Endothelial cell of umbilical vein (primary cell): ENCODE data around the gene FGFBP2. TPM values are rescaled to one million over a fixed set of nuclear protein-coding genes. Genes with fewer than 3 reads are reported as not detected.
"Not testable (repeated sequence)": the region's sequence is repeated elsewhere in the genome, so short reads cannot be mapped to it uniquely, and the experiment has no call there.

ENCODE experiments used
- BruUV-seq: library from RNA; stranded (reverse); fragments of 400-500 nt; replicated peaks from 2 replicates; lab custom pipeline; 2021; lab: Mats Ljungman, UMichigan
- CTCF ChIA-PET: fragments of 300-600, 350-600 bp; sonication (Branson Sonifier 250); formaldehyde crosslinking; loops from one replicate; lab custom pipeline; 2021; ENCODE audit warnings: antibody characterized with exemption, inconsistent platforms; lab: Charles Lee
- POLR2A ChIA-PET: fragments of 300-600, 350-600 bp; sonication (Branson Sonifier 250); formaldehyde crosslinking; loops from one replicate; lab custom pipeline; 2021; ENCODE audit warnings: antibody characterized with exemption, inconsistent platforms; lab: Charles Lee
- DNase-seq: peaks from one replicate; pipeline ENCODE4 v3.0.0-alpha.2; 2011; ENCODE audit warnings: low read depth, low spot score
- FAIRE-seq: peaks from 2 replicates; lab custom pipeline; 2011; peaks lifted over from hg19 to GRCh38; lab: Jason Lieb, UNC
- H2AFZ ChIP-seq: 2 replicates; pipeline ENCODE4 v1.6.0; 2012; ENCODE audit warnings: low read depth, low read length, control low read depth, inconsistent platforms
- H3K27ac ChIP-seq: 2 replicates; pipeline ENCODE4 v1.5.1; 2011; ENCODE audit warnings: low read depth, mild to moderate bottlenecking, control low read depth, low read length, moderate library complexity; ENCODE audit not compliant: insufficient read depth
- H3K27me3 ChIP-seq, 2 experiments: 2 replicates each; pipeline versions ENCODE4 v1.6.0 to v1.6.1; 2011; ENCODE audit warnings: low read length in 2 of 2, mixed read lengths in 1 of 2; ENCODE audit not compliant: control insufficient read depth in 2 of 2, insufficient read depth in 2 of 2
- H3K36me3 ChIP-seq, 2 experiments: 2 replicates in 1 of 2; 3 replicates in 1 of 2; pipeline ENCODE4 v1.5.1; 2011; ENCODE audit warnings: low read length in 2 of 2, mild to moderate bottlenecking in 1 of 2, moderate library complexity in 1 of 2; ENCODE audit not compliant: control insufficient read depth in 2 of 2, insufficient read depth in 2 of 2; ENCODE audit errors: extremely low read depth in 1 of 2
- H3K4me1 ChIP-seq: 3 replicates; pipeline ENCODE4 v1.5.1; 2011; ENCODE audit warnings: mild to moderate bottlenecking, low read length; ENCODE audit not compliant: control insufficient read depth, insufficient read depth; ENCODE audit errors: extremely low read depth
- H3K4me2 ChIP-seq: 2 replicates; pipeline ENCODE4 v1.6.1; 2011; ENCODE audit warnings: low read length, control low read depth, mixed read lengths; ENCODE audit not compliant: insufficient read depth
- H3K4me3 ChIP-seq, 3 experiments: fragments of 200-600 bp in 1 of 3; sonication (generic), shearing (Covaris generic) in 1 of 3; replicated peaks in 1 of 3; 2 replicates each; pipeline ENCODE4 v1.5.1; 2011 to 2016; ENCODE audit warnings: control low read depth in 3 of 3, low read length in 3 of 3, mild to moderate bottlenecking in 2 of 3, inconsistent platforms in 1 of 3, low read depth in 1 of 3, moderate library complexity in 1 of 3; ENCODE audit not compliant: insufficient read depth in 1 of 3
- H3K79me2 ChIP-seq: 2 replicates; pipeline ENCODE4 v1.6.0; 2012; ENCODE audit warnings: low read length, inconsistent platforms; ENCODE audit not compliant: control insufficient read depth, insufficient read depth
- H3K9ac ChIP-seq: replicated peaks from 2 replicates; pipeline ENCODE3; 2011; ENCODE audit warnings: low read length, control low read depth; ENCODE audit not compliant: insufficient read depth; ENCODE audit errors: extremely low read depth
- H3K9me1 ChIP-seq: replicated peaks from 3 replicates; pipeline ENCODE4 v1.6.0; 2011; ENCODE audit warnings: mild to moderate bottlenecking, low read length; ENCODE audit not compliant: control insufficient read depth, insufficient read depth; ENCODE audit errors: extremely low read depth
- H3K9me3 ChIP-seq: replicated peaks from 2 replicates; pipeline ENCODE4 v1.5.1; 2012; ENCODE audit warnings: low read length, inconsistent platforms; ENCODE audit not compliant: control insufficient read depth, insufficient read depth
- H4K20me1 ChIP-seq: replicated peaks from 2 replicates; pipeline ENCODE3; 2011; ENCODE audit warnings: mild to moderate bottlenecking, low read length; ENCODE audit not compliant: control insufficient read depth, insufficient read depth; ENCODE audit errors: extremely low read depth
- EZH2 ChIP-seq: IDR thresholded peaks from 2 replicates; pipeline ENCODE4 v1.6.1; 2012; ENCODE audit warnings: borderline replicate concordance, low read depth, mild to moderate bottlenecking, moderate library complexity, low read length, inconsistent platforms; ENCODE audit not compliant: severe bottlenecking
- FOS ChIP-seq: IDR thresholded peaks from 2 replicates; pipeline ENCODE4 v1.6.1; 2011; ENCODE audit warnings: mild to moderate bottlenecking, low read length, moderate library complexity, borderline replicate concordance; ENCODE audit not compliant: insufficient read depth
- GATA2 ChIP-seq: IDR thresholded peaks from 2 replicates; pipeline ENCODE4 v1.7.0; 2011; ENCODE audit warnings: low read depth, mild to moderate bottlenecking, moderate library complexity, mixed read lengths, low read length; ENCODE audit not compliant: insufficient read length, insufficient read depth
- JUN ChIP-seq: IDR thresholded peaks from 2 replicates; pipeline ENCODE4 v1.6.1; 2011; ENCODE audit warnings: borderline replicate concordance, low read depth; ENCODE audit not compliant: insufficient read length, insufficient read depth
- MYC ChIP-seq: IDR thresholded peaks from one replicate; pipeline ENCODE4 v1.6.1; 2011; ENCODE audit warnings: mild to moderate bottlenecking, low read depth, low read length
- POLR2A ChIP-seq: IDR thresholded peaks from 2 replicates; pipeline ENCODE4 v1.6.1; 2012; ENCODE audit warnings: low read depth, mild to moderate bottlenecking, control low read depth, low read length
- POLR2AphosphoS5 ChIP-seq: IDR thresholded peaks from 2 replicates; pipeline ENCODE4 v1.6.1; 2012; ENCODE audit warnings: low read depth, mild to moderate bottlenecking, control low read depth, low read length, moderate library complexity; ENCODE audit not compliant: insufficient read depth
- dilution Hi-C: fragments of 300-500 bp; cut with MboI; formaldehyde crosslinking; loops from one replicate; pipeline ENCODE4 v1.15.0; 2019; ENCODE audit warnings: low sequenced_read_pairs; ENCODE audit not compliant: extremely low pct_ligation_motif_present
- intact Hi-C: fragments of 100-400 bp; cut with micrococcal nuclease; formaldehyde crosslinking; loops from one replicate; pipeline ENCODE4 v1.10.0; 2022
- polyA plus RNA-seq, 4 experiments: library from polyadenylated mRNA; depleted of rRNA in 3 of 4; stranded (reverse) in 3 of 4; unstranded in 1 of 4; fragments of >200 nt; gene quantifications; 2 replicates each; pipeline versions ENCODE4 v1.2.1 to v1.2.3, GENCODE V29; 2011 to 2012; ENCODE audit warnings: missing spikeins in 1 of 4
- total RNA-seq: library from RNA; stranded (reverse); gene quantifications from 2 replicates; pipeline ENCODE4 v1.2.3, GENCODE V29; 2021
- TF ChIP-seq, protein P1 (sequence below): IDR thresholded peaks from 2 replicates; pipeline ENCODE4 v1.6.1; 2011; ENCODE audit not compliant: insufficient read depth, insufficient read length
- TF ChIP-seq, protein P2 (sequence below), 2 donors: IDR thresholded peaks; 1 replicate in 1 of 2; 2 replicates in 1 of 2; pipeline ENCODE4 v1.5.1; 2011; ENCODE audit warnings: low read length in 2 of 2, mild to moderate bottlenecking in 2 of 2, moderate library complexity in 2 of 2, control low read depth in 1 of 2, inconsistent platforms in 1 of 2, low read depth in 1 of 2; ENCODE audit not compliant: insufficient read depth in 1 of 2; ENCODE audit errors: extremely low read depth in 1 of 2

Gene FGFBP2
- total and polyA plus RNA-seq, 2 donors (not counting 3 experiments of a cell fraction or from before 2014, with no cell fraction given) = not detected

DNA sequence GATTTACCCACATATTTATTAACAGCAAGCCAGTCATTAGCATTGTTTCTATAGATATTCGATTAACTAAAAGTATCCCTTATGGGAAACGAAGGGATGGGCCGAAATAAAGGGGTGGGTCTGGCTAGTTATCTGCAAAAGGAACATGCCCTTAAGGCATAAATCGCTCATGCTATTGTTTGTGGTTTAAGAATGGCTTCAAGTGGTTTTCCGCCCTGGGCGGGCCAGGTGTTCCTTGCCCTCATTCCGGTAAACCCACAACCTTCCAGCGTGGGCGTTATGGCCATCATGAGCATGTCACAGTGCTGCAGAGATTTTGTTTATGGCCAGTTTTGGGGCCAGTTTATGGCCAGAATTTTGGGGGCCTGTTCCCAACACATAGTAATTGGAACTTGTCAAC lies 46.6 kb downstream of the FGFBP2 start:
- FAIRE-seq, H3K9me3 ChIP-seq, intact Hi-C loops, H3K9me1 ChIP-seq, dilution Hi-C loops, H4K20me1 ChIP-seq, H3K79me2 ChIP-seq, DNase-seq, H2AFZ ChIP-seq, H3K36me3 ChIP-seq, H3K27me3 ChIP-seq, H3K27ac ChIP-seq, H3K9ac ChIP-seq, H3K4me3 ChIP-seq, BruUV-seq, POLR2A ChIA-PET, H3K4me2 ChIP-seq: not testable (repeated sequence)
- peaks cover 17% of the 10 kb centered on the region for H3K4me1 ChIP-seq
- CTCF ChIA-PET = interaction anchor here (1.4 to 4.9 kb wide), 2 partner anchors 34 to 111 kb away, joined by 4 to 20 read pairs; no protein-coding TSS in a partner anchor

DNA sequence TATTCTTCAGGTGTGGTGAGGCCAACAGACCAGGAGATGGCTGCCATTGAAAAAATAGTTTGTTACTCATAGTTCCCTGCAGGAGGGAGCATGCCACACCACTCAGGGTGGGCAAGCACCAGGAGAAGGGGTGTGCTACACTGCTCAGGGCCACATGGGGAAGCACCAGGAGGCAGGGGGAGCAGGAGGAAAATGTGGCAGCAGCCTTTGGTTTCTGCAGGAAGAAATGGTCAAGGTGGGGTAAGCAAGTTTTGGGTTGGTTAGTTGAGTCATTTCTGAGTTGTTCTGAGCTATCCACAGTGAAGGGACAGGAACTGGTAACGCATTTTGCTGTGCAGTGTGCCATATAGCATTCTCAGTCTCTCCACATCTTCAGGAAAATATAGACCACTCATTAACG lies 48.2 kb downstream of the FGFBP2 start:
- peaks cover 10% of the 10 kb centered on the region for H3K4me1 ChIP-seq

More for the DNA sequence above, 48.2 kb downstream of the FGFBP2 start:
- BruUV-seq = no TSS peak
- no peaks in the 10 kb centered on the region for H4K20me1 ChIP-seq
- ChIA-PET POLR2A (no interaction called here), CTCF (interaction anchor here (4.9 kb wide), 1 partner anchor 32 kb away, joined by 20 read pairs; no protein-coding TSS in a partner anchor)
- H2AFZ ChIP-seq = no peak overlapping the region
- no peaks in the 10 kb centered on the region for H3K36me3 ChIP-seq
- H3K27ac ChIP-seq = no peak overlapping the region
- H3K9me1 ChIP-seq = no peaks in the 10 kb centered on the region
- TF ChIP-seq, protein P1, sequence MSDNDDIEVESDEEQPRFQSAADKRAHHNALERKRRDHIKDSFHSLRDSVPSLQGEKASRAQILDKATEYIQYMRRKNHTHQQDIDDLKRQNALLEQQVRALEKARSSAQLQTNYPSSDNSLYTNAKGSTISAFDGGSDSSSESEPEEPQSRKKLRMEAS = no peak
- TF ChIP-seq, protein P2, sequence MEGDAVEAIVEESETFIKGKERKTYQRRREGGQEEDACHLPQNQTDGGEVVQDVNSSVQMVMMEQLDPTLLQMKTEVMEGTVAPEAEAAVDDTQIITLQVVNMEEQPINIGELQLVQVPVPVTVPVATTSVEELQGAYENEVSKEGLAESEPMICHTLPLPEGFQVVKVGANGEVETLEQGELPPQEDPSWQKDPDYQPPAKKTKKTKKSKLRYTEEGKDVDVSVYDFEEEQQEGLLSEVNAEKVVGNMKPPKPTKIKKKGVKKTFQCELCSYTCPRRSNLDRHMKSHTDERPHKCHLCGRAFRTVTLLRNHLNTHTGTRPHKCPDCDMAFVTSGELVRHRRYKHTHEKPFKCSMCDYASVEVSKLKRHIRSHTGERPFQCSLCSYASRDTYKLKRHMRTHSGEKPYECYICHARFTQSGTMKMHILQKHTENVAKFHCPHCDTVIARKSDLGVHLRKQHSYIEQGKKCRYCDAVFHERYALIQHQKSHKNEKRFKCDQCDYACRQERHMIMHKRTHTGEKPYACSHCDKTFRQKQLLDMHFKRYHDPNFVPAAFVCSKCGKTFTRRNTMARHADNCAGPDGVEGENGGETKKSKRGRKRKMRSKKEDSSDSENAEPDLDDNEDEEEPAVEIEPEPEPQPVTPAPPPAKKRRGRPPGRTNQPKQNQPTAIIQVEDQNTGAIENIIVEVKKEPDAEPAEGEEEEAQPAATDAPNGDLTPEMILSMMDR (IDR thresholded peaks at IDR 0.05; ENCODE audit: extremely low read depth in 1 of 2, insufficient read depth in 1 of 2, low read depth in 1 of 2, low read length in 2 of 2) = no peak
- no peak for TF ChIP-seq POLR2A
- no peak for TF ChIP-seq EZH2
- TF ChIP-seq FOS = no peak
- no peak for TF ChIP-seq MYC
- TF ChIP-seq POLR2AphosphoS5 = no peak
- TF ChIP-seq JUN = no peak
- TF ChIP-seq GATA2 = no peak
- DNase-seq = no peak
- no peaks in the 10 kb centered on the region for H3K27me3 ChIP-seq
- no peak for FAIRE-seq
- no peak overlapping the region for H3K4me3 ChIP-seq
- no peak overlapping the region for H3K9ac ChIP-seq
- H3K79me2 ChIP-seq = no peaks in the 10 kb centered on the region
- dilution Hi-C loops (no loop called here), intact Hi-C loops (no loop called here)
- no peaks in the 10 kb centered on the region for H3K9me3 ChIP-seq
- no peak overlapping the region for H3K4me2 ChIP-seq
